Measurements from ENCODE around the gene CELF1.
A peak's percentile ranks its signal among the peaks of the same experiment; 100 is the strongest.

The CELF1 gene
- total RNA-seq: 181 reads per million, percentile 91 among the genes with 10 or more reads in this experiment

- DNase-seq: peak; percentile 87
Measured at GRCh38 chr11:47552566-47553405, at the start of gene CELF1. Gene CELF1 (minus strand): TSS chr11:47553132. CDS start chr11:47499523, 53,609 bp downstream.

DNA sequence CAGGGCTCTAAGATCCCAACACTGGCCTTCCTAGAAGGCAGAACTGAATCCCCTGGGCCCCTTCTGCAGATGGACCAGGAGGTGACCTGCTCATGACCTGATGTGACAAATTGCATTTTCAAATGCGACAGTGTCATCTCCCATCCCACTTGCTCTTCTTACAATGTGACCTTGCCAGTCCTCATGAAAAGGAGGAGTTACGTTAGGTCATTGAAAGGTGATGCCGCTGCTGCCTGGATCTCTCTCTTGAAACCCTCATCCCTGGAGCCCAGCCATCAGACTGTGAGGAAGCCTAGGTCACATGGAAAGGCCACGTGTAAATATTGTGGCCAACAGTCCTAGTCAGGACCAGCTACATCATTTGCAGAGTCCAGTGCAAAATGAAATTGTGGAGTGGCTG lies 47.0 kb upstream of the CELF1 start:
- DNase-seq: no peak

- no peak for DNase-seq
Measured at GRCh38 chr11:47595967-47596366, 43.0 kb upstream of the CELF1 start.

DNA sequence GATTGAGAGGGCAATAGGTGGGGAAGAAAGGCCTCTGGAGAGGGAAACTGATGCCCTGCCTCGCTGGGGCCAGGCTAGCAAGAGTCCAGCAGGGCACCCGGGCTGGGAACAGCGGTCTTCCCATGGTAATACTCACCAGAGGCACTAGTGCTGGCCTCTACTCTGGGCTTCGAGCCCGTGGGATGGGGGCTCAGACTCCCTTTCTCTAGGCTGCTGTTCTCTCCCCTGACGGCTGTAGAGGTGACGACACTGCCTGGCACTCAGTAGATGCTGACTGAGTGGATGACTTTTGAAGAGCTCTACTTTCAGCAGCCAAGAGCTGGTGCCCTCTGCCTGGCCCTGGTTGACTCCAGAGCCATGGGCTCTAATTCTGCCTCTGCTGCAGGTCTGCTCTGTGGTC lies 42.1 kb upstream of the CELF1 start:
- DNase-seq: no peak

- DNase-seq: no peak
Measured at GRCh38 chr11:47593934-47594855, 41.3 kb upstream of the CELF1 start, which contains the start of gene C1QTNF4. Gene C1QTNF4 (minus strand): TSS chr11:47594411. CDS start chr11:47590810, 3,601 bp downstream.

- no peak for DNase-seq
Measured at GRCh38 chr11:47593492-47593933, 40.6 kb upstream of the CELF1 start.

DNA sequence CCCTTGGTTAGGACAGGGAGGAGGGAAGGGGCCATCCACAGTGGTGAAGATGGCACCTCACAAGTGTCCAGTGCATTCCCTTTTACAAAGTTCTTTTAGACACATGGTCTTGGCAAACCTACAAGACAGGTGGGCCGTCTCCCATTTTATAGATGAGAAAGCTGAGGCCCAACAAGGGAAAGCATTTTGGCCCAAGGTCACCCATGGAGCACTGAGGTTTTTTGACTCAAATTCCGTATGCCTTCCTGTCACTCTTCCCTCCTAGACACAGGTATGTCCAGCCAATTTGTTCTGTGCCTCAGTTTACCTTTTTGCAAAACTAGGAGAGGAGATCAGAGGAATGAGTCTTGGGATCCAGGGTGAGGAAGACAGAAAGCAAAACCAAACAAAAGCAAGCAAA lies 40.0 kb upstream of the CELF1 start:
- DNase-seq: no peak

- no peak for DNase-seq
Measured at GRCh38 chr11:47592251-47592650, 39.3 kb upstream of the CELF1 start.

GRCh38 chr11:47591764-47592163 lies 38.8 kb upstream of the CELF1 start:
- no peak for DNase-seq

GRCh38 chr11:47589977-47590861 lies 37.3 kb upstream of the CELF1 start:
- no peak for DNase-seq

- no peak for DNase-seq
Measured at GRCh38 chr11:47589584-47589976, 36.6 kb upstream of the CELF1 start.

DNA sequence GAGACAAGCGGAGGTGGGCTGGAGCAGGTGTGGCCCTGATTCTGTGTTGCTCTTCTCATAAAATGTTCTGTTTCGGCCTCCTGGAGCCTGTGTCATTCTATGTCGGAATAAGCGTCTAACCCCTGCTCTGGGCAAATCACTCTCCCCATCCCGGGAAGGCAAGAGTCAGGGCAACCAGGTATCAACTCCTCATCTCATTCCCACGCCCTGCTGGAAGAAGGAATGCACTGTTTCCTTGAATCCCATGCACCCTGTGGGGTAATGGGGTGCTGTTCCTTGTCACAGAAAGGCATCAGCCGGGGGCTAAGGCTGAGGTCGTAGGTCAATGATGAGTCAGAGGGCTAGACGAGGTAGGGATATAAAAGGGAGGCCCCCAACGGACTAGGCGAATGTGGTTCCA lies 36.2 kb upstream of the CELF1 start:
- no peak for DNase-seq

GRCh38 chr11:47587723-47588326 lies 34.9 kb upstream of the CELF1 start:
- no peak for DNase-seq

DNA sequence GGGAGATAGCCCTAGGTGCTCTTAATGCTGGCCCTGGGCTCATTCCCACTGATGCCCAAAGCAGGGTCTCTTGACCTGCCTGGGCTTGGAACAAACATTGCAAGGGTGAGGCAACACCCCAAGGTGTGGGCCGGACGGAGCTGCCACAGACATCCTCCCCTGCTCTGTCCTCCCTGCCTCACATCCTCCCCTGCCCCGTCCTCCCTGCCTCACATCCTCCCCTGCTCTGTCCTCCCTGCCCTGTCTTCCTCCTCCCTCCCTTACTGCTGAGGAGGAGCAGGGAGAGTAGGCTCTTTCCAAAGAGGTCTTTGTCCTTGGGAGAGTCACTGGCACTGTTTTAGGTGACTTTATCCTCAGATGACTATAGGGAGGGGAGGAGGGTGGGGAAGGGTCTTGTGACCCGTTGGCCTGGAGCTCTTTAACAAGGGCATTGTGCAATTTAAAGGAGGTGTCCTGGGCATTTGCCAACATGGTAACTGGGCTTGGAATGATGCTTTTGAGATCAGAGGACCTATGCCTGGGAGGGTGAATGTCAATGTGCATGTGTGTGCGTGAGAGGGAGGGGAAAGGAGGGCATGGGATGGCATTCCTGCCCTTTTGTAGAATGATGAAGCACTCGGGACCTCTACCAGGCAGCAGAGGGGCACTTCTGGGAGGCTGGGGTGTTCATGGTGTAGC lies 34.2 kb upstream of the CELF1 start:
- DNase-seq: no peak

- DNase-seq: no peak
Measured at GRCh38 chr11:47586098-47586855, 33.3 kb upstream of the CELF1 start, which contains the start of gene FAM180B. Gene FAM180B (plus strand): TSS chr11:47586678. CDS start chr11:47586769, 91 bp downstream.

DNA sequence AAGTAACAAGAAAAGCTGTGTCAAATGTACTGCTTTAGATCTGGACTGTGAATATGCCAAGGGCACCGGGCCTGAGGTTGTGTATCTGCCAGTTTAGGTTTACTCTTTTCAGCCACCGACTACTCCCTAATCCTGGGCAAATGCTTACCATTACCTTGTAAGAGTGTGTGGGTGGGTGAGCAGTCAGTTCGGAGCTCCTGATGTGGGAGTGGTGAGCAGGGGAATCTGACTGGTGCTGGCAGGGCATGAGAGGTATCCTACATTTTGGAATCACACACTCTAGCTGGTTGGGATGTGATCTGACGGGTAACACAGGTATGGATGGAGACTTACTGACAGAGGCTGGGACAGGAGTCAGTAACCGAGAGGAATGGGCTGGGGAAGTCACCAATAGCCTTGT lies 30.9 kb upstream of the CELF1 start:
- no peak for DNase-seq

GRCh38 chr11:47578524-47579494 lies 25.9 kb upstream of the CELF1 start, which contains the start of the genes KBTBD4 and NDUFS3:
Gene KBTBD4 (minus strand): TSS chr11:47578970. CDS start chr11:47578951, 19 bp downstream.
Gene NDUFS3 (plus strand): TSS chr11:47579074. CDS start chr11:47579092, 18 bp downstream.
- peak; percentile 86 for DNase-seq

GRCh38 chr11:47577460-47578041 lies 24.6 kb upstream of the CELF1 start:
- no peak for DNase-seq

All from effector CD4-positive, alpha-beta T cell (primary cell).